Subcutaneous abdominal adipose tissue (tissue), 5 donors: ENCODE measurements around the gene RELN.
"Not testable (repeated sequence)": the region's sequence is repeated elsewhere in the genome, so short reads cannot be mapped to it uniquely, and the experiment has no call there.

Source experiments
- H3K27ac ChIP-seq: one replicate; pipeline ENCODE4 v1.7.0; 2013; ENCODE audit warnings: low read depth, mild to moderate bottlenecking, inconsistent platforms, low read length, moderate library complexity
- H3K27me3 ChIP-seq, 5 donors: one replicate each; pipeline ENCODE4 v1.7.0; 2013; ENCODE audit warnings: low read length in 5 of 5, inconsistent platforms in 1 of 5; ENCODE audit not compliant: control insufficient read depth in 5 of 5, insufficient read depth in 4 of 5
- H3K36me3 ChIP-seq, 5 donors: one replicate each; pipeline ENCODE4 v1.7.0; 2013; ENCODE audit warnings: low read length in 5 of 5; ENCODE audit not compliant: control insufficient read depth in 5 of 5, insufficient read depth in 5 of 5
- H3K4me1 ChIP-seq, 5 donors: one replicate each; pipeline ENCODE4 v1.7.0; 2013; ENCODE audit warnings: low read length in 5 of 5, mild to moderate bottlenecking in 3 of 5, moderate library complexity in 1 of 5; ENCODE audit not compliant: control insufficient read depth in 5 of 5, insufficient read depth in 5 of 5
- H3K4me3 ChIP-seq, 5 donors: one replicate each; pipeline ENCODE4 v1.7.0; 2013; ENCODE audit warnings: low read length in 5 of 5, low read depth in 1 of 5
- H3K9ac ChIP-seq, 5 donors: one replicate each; pipeline ENCODE4 v1.7.0; 2013; ENCODE audit warnings: low read length in 5 of 5, mild to moderate bottlenecking in 4 of 5, moderate library complexity in 3 of 5
- H3K9me3 ChIP-seq, 5 donors: one replicate each; pipeline ENCODE4 v1.7.0; 2013; ENCODE audit warnings: low read length in 5 of 5; ENCODE audit not compliant: control insufficient read depth in 5 of 5
- donor health status: healthy.
- donor health status: healthy.
- donor health status: healthy.
- donor health status: healthy.
- donor health status: healthy.

RELN gene

DNA sequence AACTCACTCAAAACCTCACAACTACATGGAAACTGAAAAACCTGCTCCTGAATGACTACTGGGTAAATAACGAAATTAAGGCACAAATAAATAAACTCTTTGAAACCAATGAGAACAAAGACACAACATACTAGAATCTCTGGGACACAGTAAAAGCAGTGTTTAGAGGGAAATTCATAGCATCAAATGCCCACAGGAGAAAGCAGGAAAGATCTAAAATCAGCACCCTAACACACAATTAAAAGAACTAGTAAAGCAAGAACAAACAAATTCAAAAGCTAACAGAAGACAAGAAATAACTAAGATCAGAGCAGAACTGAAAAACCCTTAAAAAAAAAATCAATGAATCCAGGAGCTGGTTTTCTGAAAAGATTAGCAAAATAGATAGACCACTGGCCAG, 202.4 kb downstream of the RELN start:
- not testable (repeated sequence) for H3K9me3 ChIP-seq, H3K4me1 ChIP-seq, H3K4me3 ChIP-seq, H3K27me3 ChIP-seq, H3K9ac ChIP-seq, H3K27ac ChIP-seq, H3K36me3 ChIP-seq

DNA sequence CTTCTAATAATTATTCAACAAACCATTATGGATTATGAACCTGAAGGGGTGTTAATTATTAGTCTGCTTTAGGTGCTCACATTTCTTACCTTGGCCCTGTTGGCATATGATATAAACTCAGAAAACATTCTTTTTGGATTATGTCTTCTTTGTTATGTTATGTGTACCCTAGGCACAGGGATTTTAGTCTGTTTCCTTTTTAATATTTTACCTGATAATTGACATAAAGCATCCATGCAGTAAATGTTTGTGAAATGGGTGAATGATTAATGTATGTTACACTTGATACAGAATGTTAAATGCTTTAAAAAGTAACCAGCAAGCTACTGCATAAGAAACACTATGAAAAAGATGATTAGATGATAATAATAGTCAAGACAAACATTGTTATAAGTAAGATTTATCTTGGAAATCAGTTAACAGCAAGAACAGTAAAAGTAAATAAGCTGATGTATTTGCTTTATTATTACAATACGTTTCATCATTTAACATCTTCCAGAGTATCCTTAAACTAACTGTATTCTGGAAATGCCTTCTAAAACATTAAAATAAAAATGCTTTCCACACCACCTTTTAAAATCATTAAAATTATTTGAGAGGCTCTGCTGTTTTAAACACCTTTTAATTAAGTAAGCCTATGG, 204.7 kb downstream of the RELN start:
- H3K4me1 ChIP-seq = no peaks in the 10 kb centered on the region
- no peaks in the 10 kb centered on the region for H3K27me3 ChIP-seq
- no peak overlapping the region for H3K27ac ChIP-seq
- H3K4me3 ChIP-seq = no peak overlapping the region
- no peaks in the 10 kb centered on the region for H3K36me3 ChIP-seq
- no peak overlapping the region for H3K9ac ChIP-seq
- H3K9me3 ChIP-seq = no peaks in the 10 kb centered on the region

DNA sequence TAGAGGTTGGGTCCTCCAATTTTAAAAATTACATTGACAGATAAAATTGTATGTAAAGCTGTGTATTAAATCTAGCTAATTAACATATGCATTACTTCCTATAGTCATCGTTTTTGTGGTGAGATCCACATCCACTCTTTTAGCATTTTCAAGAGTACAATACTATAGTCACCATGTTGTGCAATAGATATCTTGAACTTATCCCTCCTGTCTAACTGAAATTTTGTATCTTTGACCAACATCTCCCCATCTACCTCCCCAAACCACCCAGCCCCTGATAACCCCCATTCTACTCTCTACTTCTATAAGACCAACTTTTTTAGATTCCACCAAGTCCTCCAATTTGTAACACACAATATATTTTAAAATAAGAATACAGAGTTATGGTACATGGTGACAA, 208.0 kb downstream of the RELN start:
- Histone ChIP-seq H3K27me3 (no peaks in the 10 kb centered on the region), H3K4me1 (no peaks in the 10 kb centered on the region), H3K9ac (no peak overlapping the region), H3K9me3 (no peaks in the 10 kb centered on the region), H3K4me3 (no peak overlapping the region), H3K36me3 (no peaks in the 10 kb centered on the region), H3K27ac (no peak overlapping the region)

DNA sequence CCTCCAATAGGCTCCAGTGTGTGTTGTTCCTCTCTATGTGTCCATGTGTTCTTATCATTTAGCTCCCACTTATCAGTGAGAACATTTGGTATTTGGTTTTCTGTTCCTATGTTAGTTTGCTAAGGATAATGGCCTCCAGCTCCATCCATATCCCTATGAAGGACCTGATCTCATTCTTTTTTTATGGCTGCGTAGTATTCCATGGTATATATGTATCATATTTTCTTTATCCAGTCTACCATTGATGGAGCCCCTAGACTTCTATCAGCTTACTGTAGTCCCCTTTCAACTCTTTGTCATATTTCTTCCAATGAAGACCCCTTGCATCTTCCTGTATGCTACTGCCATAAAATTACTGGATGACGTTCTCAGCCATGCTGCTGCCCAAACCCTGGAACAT, 208.9 kb downstream of the RELN start:
- not testable (repeated sequence) for H3K9ac ChIP-seq, H3K27ac ChIP-seq, H3K9me3 ChIP-seq, H3K36me3 ChIP-seq, H3K4me3 ChIP-seq, H3K27me3 ChIP-seq, H3K4me1 ChIP-seq

DNA sequence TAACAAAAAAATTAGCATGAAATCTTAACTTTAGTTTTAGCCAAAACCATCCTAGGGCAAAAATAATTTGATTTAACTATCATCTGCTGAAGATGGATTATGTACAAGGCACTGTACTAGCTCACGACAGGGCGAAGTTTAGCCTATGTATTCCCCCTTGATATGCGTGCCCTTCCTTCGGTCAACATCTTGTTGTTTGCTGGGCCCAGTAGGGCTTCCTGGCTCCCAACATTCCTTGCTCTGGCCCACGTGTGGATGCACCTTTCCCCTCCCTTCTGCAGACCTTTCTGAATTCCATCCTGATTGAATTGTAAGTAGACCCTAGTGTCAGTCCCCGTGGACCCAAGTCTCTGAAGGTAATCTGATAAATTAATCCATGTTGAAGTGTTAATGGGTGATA, 212.0 kb downstream of the RELN start:
- no peaks in the 10 kb centered on the region for H3K4me1 ChIP-seq
- no peaks in the 10 kb centered on the region for H3K36me3 ChIP-seq
- no peaks in the 10 kb centered on the region for H3K9me3 ChIP-seq
- H3K4me3 ChIP-seq = no peak overlapping the region
- H3K27me3 ChIP-seq = no peaks in the 10 kb centered on the region
- H3K9ac ChIP-seq = no peak overlapping the region
- no peak overlapping the region for H3K27ac ChIP-seq

DNA sequence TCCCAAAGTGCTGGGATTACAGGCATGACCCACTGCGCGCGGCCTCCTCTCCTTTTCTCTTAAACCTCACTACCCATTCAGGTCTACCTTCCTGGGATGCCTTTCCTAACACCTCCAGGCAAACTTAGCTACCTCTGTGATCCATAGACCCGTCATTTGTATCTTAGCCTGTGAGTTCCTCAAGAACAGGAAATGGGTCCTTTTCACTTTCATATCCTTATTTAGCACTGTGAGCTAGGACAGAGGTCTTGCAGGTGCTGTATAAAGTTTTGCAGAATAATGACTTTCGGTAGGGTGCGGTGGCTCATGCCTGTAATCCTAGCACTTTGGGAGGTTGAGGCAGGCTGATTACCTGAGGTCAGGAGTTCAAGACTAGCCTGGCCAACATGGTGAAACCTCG, 215.7 kb downstream of the RELN start:
- Histone ChIP-seq H3K36me3 (no peaks in the 10 kb centered on the region), H3K4me1 (no peaks in the 10 kb centered on the region), H3K9ac (no peak overlapping the region), H3K9me3 (no peaks in the 10 kb centered on the region), H3K27ac (no peak overlapping the region), H3K27me3 (no peaks in the 10 kb centered on the region), H3K4me3 (no peak overlapping the region)

DNA sequence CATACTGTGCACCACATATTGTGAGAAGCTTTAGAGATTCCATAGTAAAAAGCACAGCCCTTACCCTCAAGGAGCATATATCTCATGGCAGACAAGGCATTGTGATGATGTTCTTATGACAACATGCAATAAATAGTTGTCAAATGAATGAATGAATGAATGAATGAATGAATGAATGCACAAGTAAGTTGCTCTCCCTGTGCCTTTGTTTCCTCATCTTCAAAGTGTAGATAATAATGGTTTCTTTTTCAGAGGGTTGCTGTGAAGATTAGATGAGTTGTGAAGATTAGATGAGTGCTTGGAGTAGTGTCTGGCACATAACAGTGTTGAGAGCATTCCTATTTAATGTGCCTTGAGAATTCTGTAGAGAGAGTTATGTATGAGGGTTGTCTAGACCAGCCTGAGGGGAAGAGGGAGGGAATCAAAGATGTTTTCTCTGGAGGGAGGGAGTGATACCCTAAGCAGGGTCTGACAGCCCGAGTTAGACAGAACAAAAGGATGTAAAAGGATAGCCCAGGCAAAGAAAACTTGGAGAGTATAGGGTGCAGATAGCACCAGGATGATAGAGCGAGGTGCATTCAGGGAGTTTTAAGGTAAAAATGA, 217.2 kb downstream of the RELN start:
- Histone ChIP-seq H3K36me3 (no peaks in the 10 kb centered on the region), H3K9ac (no peak overlapping the region), H3K4me1 (no peaks in the 10 kb centered on the region), H3K9me3 (no peaks in the 10 kb centered on the region), H3K27ac (no peak overlapping the region), H3K4me3 (no peak overlapping the region), H3K27me3 (no peaks in the 10 kb centered on the region)

DNA sequence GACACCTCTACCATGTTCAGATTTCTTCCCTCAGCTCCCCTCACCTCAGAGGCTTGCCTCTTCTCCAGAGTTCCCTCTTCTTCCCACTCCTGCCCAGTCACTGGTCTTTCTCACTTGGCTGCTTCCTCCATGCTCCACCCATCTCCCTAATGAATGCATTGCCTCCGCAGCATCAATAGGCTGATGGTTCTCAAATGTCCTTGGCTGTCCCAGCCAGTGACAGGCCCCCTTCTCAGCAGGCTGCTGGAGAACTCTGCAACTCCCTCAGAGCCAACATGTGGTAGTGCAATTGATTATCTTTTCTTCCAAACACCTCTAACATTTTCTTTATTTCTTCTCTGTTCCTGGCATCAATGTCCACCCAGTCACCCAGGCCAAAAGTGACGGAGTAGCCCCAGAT, 218.2 kb downstream of the RELN start:
- Histone ChIP-seq H3K27ac (no peak overlapping the region), H3K9me3 (no peaks in the 10 kb centered on the region), H3K27me3 (no peaks in the 10 kb centered on the region), H3K36me3 (no peaks in the 10 kb centered on the region), H3K4me1 (no peaks in the 10 kb centered on the region), H3K9ac (no peak overlapping the region), H3K4me3 (no peak overlapping the region)

DNA sequence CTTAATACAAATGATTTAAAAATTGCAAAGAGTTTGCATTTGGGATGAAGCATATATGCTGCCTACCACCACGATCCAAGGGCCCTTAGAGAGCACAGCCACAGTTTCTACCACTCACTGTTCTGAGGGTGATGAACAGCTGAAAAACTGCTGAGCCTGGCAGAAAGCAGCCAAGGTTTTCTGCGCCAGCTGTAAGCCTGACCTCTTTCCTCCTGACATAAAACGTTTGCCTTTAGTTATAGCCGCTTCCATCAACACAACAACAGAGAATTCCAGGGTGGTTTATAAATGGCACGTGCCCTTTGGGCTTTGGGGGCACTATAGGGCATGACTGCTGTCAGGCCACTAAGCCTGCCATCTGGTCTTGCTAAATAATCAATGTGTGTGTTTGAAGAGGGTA, 222.8 kb downstream of the RELN start:
- no peaks in the 10 kb centered on the region for H3K4me1 ChIP-seq
- no peaks in the 10 kb centered on the region for H3K27me3 ChIP-seq
- H3K36me3 ChIP-seq = no peaks in the 10 kb centered on the region
- no peak overlapping the region for H3K9ac ChIP-seq
- H3K27ac ChIP-seq = no peak overlapping the region
- H3K4me3 ChIP-seq = no peak overlapping the region
- no peaks in the 10 kb centered on the region for H3K9me3 ChIP-seq

DNA sequence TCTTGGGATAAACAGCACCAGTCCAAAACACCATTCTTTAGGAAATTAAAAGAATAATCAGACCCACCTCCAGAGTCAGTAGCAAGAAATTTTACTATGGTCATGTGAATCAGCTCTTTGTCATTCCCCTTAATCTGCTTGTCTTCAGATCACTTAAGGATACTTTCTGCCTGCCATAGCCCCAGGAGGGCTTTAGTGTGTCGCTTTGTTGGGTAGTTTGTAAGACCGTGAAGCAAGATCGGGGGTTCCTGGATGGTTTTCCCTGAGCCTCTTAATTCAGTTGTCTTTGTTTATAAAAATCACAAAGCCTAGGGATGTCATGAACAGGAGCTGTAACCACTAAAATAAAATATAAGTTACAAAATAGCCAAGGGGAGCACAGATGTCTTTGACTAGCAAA, 223.6 kb downstream of the RELN start:
- Histone ChIP-seq H3K27me3 (no peaks in the 10 kb centered on the region), H3K9me3 (no peaks in the 10 kb centered on the region), H3K4me3 (no peak overlapping the region)

More for the DNA sequence above, 223.6 kb downstream of the RELN start:
- Histone ChIP-seq H3K27ac (no peak overlapping the region), H3K9ac (no peak overlapping the region), H3K4me1 (no peaks in the 10 kb centered on the region), H3K36me3 (no peaks in the 10 kb centered on the region)
